ENCODE results near the gene NHERF2.

Gene NHERF2

DNA sequence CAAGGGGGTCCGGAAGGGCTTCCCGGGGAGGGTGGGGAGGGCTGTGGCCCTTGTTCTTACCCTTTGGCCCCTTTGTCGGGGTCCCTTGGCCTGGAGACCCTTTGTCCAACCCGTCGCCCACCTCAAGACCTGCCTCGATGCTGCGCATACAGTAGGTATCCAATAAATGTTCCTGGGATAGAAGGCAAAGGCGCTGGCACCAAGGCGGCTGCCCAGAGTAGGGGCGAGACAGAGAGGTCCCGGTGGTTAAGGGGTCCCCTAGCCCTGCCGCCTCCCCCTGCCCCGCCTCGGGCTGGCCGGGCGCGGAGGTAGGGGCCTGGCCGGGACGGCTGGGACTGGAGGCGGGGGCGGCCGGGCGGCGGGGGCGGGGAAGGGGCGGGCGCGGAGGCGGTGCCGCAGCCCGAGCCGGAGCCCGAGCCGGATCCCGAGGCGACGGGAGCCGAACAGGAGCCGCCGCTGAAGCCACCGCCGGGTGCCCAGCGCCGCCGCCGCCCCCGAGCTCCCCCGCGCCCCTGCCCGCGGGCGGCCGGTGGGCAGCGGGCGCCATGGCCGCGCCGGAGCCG is at the start of gene NHERF2:
NHERF2 (plus strand) TSS at position 442 of the 563 bp plus-strand sequence; CDS start at position 546, 104 bp downstream.
- H3K4me3 Mint-ChIP-seq: peak within 1 kb of the TSS; percentile 57
- H3K9me3 Mint-ChIP-seq: no peaks in the 10 kb centered on the region
- H3K27ac Mint-ChIP-seq: no peak within 1 kb of the TSS
- H3K36me3 Mint-ChIP-seq (ENCODE audit: low read depth): no peaks in the 10 kb centered on the region
- peaks cover 26% of the 10 kb centered on the region for H3K27me3 Mint-ChIP-seq
- H3K4me1 Mint-ChIP-seq (ENCODE audit: low read depth): peaks cover 18% of the 10 kb centered on the region

DNA sequence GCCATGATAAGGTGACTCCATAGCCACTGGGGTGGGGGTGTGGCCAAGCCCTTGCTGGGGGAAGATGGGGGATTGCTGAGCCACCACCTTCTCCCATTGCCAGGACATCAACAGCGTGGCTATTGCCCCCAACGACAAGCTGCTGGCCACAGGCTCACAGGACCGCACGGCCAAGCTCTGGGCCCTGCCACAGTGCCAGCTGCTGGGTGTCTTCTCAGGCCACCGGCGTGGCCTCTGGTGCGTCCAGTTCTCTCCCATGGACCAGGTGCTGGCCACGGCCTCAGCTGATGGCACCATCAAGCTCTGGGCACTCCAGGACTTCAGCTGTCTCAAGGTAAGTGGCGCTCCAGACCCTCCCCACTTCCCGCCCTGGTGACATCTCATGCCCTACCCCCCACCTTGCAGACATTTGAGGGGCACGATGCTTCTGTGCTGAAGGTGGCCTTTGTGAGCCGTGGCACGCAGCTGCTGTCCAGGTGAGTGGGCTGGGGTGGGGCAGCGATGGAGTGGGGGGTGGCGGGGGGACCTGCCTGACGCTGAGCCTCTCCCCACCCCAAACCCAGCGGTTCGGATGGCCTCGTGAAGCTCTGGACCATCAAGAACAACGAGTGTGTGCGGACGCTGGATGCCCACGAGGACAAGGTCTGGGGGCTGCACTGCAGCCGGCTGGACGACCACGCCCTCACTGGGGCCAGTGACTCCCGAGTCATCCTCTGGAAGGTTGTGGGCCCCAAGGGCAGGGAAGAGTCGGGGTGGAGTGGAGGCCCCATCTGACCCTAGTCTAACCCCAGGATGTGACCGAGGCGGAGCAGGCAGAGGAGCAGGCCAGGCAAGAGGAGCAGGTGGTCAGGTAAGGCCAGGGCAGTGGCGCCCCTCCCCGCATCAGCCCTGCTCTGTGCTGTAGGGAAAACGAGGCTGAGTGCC is 49.5 kb upstream of the NHERF2 start:
- Mint-ChIP-seq H3K4me1 (ENCODE audit: low read depth) (peaks cover 21% of the 10 kb centered on the region), H3K27me3 (peaks cover 14% of the 10 kb centered on the region), H3K27ac (no peak overlapping the region), H3K36me3 (ENCODE audit: low read depth) (peaks cover 20% of the 10 kb centered on the region), H3K4me3 (no peak overlapping the region), H3K9me3 (no peaks in the 10 kb centered on the region)

DNA sequence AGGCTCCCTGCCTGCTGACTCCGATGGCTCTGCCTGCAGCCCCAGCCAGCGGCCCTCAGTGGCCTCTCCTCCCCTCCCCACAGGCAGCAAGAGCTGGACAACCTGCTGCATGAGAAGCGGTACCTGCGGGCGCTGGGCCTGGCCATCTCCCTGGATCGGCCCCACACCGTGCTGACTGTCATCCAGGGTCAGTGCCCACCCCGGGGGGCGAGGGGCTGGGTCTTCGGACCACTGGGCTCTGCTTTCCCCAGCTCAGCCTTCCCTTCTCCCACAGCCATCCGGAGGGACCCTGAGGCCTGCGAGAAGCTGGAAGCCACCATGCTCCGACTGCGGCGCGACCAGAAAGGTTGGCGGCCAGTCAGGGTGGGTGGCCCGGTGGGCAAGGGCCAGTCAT is 48.8 kb upstream of the NHERF2 start:
- peaks cover 20% of the 10 kb centered on the region for H3K36me3 Mint-ChIP-seq (ENCODE audit: low read depth)
- no peak overlapping the region for H3K4me3 Mint-ChIP-seq
- H3K27ac Mint-ChIP-seq: no peak overlapping the region
- H3K4me1 Mint-ChIP-seq (ENCODE audit: low read depth): peaks cover 18% of the 10 kb centered on the region
- no peaks in the 10 kb centered on the region for H3K9me3 Mint-ChIP-seq
- H3K27me3 Mint-ChIP-seq: peaks cover 21% of the 10 kb centered on the region

DNA sequence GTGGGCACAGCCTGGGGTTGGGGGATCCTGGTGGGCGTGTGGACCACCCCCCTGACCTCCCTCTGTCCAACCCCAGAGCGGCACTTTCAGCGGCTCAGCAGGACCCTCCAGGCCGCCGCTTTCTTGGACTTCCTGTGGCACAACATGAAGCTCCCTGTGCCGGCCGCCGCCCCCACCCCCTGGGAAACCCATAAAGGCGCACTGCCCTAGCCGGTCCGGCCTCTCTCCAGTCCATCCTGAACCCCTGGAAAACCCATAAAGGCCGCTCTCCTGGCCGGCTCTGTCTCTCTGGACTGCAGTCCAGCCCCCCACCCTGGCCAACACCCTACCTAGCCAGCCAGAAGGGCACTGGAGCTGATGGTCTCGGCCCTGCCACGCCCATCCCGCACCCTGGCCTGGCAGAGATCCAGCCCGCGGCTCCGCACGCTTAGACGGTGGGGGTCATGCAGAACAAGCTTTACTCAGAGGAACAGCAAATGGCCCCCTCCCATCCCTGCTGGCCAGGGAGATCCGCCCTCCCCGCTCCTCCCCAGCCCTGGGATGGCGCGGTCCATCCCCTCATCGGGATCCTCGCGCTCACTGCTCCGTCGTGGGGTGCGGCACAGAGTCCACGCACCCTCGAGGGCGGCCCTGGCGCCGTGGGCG is 48.1 kb upstream of the NHERF2 start:
- Mint-ChIP-seq H3K9me3 (no peaks in the 10 kb centered on the region), H3K36me3 (ENCODE audit: low read depth) (peaks cover 20% of the 10 kb centered on the region), H3K4me1 (ENCODE audit: low read depth) (peaks cover 15% of the 10 kb centered on the region), H3K4me3 (no peak overlapping the region), H3K27ac (no peak overlapping the region), H3K27me3 (peaks cover 25% of the 10 kb centered on the region)

DNA sequence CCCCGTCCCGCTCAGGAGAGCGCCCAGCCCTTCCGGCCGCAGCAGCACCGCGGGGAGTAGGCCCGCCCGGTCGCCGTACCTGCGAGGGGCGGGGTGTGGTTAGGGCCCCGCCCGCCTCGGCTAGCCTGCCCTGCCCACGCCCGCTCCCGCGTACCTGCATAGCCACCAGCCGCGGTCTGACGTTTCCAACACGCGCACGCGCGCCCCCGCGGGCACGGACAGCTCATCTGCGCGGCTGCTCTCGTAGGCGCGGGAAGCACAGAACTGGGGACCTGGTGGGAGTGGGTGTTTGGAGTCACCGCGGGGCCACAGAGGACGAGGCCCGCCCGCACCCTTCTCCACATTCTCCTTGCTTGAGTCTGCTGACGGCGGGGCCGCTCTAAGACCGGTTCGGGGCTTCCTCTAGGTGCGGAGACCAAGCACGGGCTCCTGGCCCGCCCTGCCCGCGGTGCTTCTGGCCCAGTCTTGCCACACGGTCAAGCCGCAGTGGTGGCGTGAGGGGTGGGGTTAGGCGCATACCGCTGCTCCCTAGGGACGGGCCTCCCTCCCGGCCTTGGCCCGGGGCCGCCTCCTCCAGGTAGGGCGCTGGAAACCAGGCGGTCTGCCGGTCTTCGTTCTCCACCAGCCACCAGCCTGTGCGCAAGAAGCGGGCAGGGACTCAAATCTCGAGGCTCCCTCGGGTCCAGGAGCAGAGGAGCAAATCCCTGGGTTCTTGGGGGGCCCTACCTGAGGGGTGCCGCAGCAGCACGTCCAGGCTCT is 47.3 kb upstream of the NHERF2 start:
- H3K4me3 Mint-ChIP-seq: no peak overlapping the region
- H3K27me3 Mint-ChIP-seq: peaks cover 25% of the 10 kb centered on the region
- H3K36me3 Mint-ChIP-seq (ENCODE audit: low read depth): peaks cover 20% of the 10 kb centered on the region
- no peaks in the 10 kb centered on the region for H3K9me3 Mint-ChIP-seq
- no peak overlapping the region for H3K27ac Mint-ChIP-seq
- H3K4me1 Mint-ChIP-seq (ENCODE audit: low read depth): peaks cover 15% of the 10 kb centered on the region

DNA sequence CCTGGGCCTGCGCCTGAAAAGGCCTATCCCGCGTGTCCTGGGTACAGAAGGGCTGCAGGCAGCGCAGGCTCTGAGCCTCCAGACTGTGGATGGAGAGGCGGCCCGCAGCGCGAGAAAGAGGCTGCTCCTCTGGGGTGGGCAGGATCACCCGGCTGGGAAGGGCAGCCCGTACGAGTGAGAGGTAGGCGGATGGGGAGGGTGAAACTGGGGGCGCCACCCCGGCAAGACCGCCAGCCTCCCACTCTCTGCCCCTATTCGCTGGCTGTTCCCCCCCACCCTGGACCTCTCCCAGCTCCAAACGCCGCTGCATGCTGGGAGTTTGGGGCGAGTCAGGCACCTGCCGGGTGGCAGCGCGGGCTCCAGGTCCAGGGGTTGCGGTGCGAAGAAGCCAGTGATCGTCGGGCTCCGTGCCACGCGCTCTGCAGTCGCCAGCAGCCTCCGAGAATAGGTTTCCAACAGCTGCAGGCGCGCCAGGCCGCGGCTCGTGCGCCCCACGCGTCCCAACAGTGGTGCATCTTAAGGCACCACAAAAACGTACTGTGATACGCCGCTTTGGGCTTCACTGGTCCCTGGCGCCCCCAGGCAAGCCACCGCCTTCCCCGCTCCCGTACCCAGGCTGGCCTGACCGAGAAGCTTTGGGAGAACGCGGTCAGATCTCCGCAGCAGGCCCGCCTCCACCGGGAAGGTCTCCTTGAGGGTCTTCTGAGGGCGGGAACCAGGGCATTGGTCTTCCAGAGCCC is 46.5 kb upstream of the NHERF2 start:
- H3K27ac Mint-ChIP-seq: no peak overlapping the region
- H3K4me3 Mint-ChIP-seq: no peak overlapping the region
- H3K27me3 Mint-ChIP-seq: peaks cover 25% of the 10 kb centered on the region
- peaks cover 13% of the 10 kb centered on the region for H3K36me3 Mint-ChIP-seq (ENCODE audit: low read depth)
- peaks cover 16% of the 10 kb centered on the region for H3K4me1 Mint-ChIP-seq (ENCODE audit: low read depth)
- no peaks in the 10 kb centered on the region for H3K9me3 Mint-ChIP-seq

DNA sequence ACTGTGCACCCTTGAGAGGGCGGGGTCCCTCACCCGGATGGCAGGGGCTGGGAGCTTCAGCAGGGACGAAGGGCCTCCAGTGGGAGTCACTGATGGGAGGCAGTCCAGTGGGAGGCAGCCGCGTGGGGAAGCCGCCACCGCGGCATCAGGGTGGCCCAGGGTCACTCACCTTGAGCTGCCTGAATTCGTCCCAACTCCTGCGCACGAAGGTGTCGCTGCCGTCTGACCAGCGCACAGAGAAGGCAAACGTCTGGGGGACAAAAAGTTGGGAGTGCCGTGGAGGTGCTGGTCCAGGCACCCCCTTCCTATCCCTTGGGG is 46.0 kb upstream of the NHERF2 start:
- Mint-ChIP-seq H3K27ac (no peak overlapping the region), H3K27me3 (peaks cover 25% of the 10 kb centered on the region), H3K36me3 (ENCODE audit: low read depth) (peaks cover 11% of the 10 kb centered on the region), H3K4me1 (ENCODE audit: low read depth) (peaks cover 21% of the 10 kb centered on the region), H3K9me3 (no peaks in the 10 kb centered on the region), H3K4me3 (no peak overlapping the region)

DNA sequence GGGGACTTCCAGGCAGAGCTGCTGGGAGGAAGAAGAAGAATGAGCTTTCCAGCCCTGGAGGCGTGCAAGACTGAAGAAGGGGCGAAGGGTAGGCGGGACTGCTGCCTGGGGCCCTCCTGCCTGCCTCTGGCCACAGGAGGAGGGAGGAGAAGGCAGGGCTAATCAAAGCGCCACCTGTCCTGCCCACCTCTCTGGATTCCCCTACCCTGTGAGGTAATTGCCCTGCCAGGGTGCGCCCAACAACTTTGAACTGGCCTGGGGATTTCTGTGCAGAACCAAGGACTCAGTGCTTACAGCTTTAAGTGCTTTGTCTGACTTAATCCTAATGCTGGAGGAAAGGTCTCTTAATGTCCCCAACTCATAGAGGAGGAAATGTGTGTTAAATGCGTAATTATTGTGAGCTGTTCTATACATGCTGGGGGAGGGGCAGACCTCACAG is 45.3 kb upstream of the NHERF2 start, which contains the start of gene NOXO1:
NOXO1 (minus strand) TSS at position 72 of the 439 bp plus-strand sequence. CDS start 290 bp downstream, outside the sequence.
- Mint-ChIP-seq H3K27ac (peak within 1 kb of the TSS; percentile 11), H3K27me3 (peaks cover 25% of the 10 kb centered on the region), H3K9me3 (no peaks in the 10 kb centered on the region), H3K36me3 (ENCODE audit: low read depth) (peaks cover 8% of the 10 kb centered on the region), H3K4me1 (ENCODE audit: low read depth) (peaks cover 21% of the 10 kb centered on the region), H3K4me3 (peak within 1 kb of the TSS; percentile 28)

DNA sequence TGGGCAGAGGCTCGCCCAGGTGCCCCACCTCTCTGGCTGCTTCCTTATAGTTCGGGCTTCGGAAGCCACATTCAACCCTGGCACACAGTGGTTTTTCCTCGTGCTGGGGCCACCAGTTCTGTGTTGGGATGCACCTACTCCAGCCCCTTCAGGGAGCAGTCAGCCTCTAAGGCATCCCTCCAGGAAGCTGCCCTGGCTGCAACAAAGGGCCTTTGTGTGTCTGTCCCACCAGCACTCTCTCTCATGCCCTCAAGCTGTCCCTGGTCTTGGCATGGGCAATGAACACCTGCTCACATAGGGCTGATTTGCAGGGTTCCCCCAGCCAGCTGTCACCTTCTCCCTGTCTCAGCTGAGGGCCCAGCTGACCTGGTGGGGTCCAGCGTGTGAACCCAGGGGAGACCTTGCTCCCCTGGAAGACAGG is 44.7 kb upstream of the NHERF2 start:
- no peak overlapping the region for H3K4me3 Mint-ChIP-seq
- H3K4me1 Mint-ChIP-seq (ENCODE audit: low read depth): peaks cover 21% of the 10 kb centered on the region
- H3K9me3 Mint-ChIP-seq: no peaks in the 10 kb centered on the region
- no peak overlapping the region for H3K27ac Mint-ChIP-seq
- H3K27me3 Mint-ChIP-seq: peaks cover 25% of the 10 kb centered on the region
- peaks cover 12% of the 10 kb centered on the region for H3K36me3 Mint-ChIP-seq (ENCODE audit: low read depth)

DNA sequence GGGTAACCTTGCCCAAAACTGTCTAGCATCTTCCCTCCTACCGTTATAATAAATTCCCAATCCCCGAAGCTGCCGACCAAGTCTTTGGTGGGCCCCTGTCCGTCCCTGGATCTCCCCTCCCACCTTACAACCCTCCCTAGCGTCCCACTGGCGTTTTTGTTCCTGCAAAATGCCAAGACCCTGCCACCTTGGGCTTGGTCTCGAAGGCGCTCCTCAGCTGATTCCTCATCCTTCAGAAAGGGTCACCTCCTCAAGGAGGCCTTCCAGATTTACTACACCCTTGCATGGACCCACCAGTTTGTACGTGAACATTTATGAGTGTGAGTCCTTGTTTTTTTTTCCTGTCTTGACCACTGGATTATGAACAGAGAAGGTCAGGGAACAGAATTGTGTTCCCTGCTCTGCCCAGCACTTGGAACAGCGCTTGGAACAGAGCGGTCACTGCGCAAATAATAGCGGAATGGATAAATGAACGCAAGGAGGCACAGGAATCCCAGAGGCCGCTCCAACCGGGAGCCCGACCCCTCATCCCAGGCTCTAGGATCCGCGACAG is 43.6 kb upstream of the NHERF2 start:
- Mint-ChIP-seq H3K27ac (no peak overlapping the region), H3K27me3 (peaks cover 28% of the 10 kb centered on the region), H3K9me3 (no peaks in the 10 kb centered on the region), H3K4me3 (peak overlapping the region; percentile 73), H3K4me1 (ENCODE audit: low read depth) (peaks cover 21% of the 10 kb centered on the region), H3K36me3 (ENCODE audit: low read depth) (peaks cover 7% of the 10 kb centered on the region)

DNA sequence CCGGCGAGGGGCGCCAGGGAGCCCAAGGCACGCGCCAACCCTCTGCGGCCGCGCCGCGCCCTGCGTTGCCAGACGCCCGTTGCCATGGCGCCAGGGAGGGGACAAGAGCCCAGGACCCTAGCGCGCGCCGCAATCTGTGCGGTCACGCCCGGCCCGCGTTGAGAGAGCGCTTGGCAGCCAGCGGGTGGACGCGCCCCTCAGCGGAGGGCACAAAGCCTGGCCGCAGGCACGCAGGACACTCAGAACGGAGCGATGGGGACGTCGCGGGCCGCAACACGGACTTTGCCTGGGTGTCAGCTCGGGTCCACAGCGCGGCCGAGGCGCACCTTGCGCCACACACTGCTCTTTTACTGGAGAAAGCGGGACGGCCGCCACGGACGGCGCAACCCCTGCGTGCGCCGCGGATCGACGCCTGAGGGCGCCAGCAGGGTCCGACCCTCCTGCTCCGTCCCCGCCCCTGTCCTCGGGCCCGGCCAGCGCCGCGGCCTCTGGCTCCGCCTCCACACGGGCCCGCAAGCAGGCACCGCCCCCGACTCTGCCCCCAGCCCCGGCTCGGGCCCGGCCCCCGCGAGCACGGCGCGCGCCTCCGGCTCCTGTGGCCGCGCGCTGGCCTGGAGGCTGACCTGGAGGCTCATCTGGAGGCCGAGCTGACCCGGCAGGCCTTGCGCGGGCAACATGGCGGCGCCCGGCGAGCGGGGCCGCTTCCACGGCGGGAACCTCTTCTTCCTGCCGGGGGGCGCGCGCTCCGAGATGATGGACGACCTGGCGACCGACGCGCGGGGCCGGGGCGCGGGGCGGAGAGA is 43.0 kb upstream of the NHERF2 start, which contains the start of gene GFER:
GFER (plus strand) TSS at position 650 of the 803 bp plus-strand sequence; CDS start at position 676, 26 bp downstream.
- Mint-ChIP-seq H3K9me3 (no peaks in the 10 kb centered on the region), H3K27me3 (peaks cover 32% of the 10 kb centered on the region), H3K36me3 (ENCODE audit: low read depth) (peaks cover 7% of the 10 kb centered on the region), H3K4me1 (ENCODE audit: low read depth) (peaks cover 21% of the 10 kb centered on the region), H3K4me3 (peak within 1 kb of the TSS; percentile 86), H3K27ac (peak within 1 kb of the TSS; percentile 72)

DNA sequence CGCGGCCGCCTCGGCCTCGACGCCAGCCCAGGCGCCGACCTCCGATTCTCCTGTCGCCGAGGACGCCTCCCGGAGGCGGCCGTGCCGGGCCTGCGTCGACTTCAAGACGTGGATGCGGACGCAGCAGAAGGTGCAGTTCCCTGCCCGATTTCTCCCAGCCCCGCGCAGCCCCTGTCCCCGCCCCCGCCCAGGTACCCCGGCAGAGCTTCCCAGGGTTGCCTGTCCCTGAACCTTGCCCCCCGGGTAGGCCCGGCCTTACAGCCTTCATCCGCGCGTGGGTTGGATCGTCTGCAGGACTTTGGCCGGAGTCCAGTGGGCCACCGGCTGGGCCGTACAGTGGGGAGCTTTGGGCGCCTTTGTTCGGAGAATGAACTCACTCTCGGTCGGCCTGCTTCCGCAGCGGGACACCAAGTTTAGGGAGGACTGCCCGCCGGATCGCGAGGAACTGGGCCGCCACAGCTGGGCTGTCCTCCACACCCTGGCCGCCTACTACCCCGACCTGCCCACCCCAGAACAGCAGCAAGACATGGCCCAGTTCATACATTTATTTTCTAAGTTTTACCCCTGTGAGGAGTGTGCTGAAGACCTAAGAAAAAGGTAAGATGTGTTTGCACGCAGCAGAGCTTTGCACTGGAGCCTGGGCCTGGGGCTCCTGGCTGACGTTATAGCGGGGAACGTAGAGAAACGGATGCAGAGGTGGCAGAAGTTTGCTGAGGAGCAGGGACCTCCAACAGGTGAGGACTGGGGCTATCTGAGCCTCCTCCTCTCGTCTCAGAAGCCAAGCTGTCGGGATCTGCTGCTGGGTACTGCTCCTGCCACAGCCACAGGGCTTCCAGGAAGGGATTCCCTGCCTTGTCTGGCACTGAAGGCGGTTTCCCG is 42.1 kb upstream of the NHERF2 start:
- Mint-ChIP-seq H3K4me1 (ENCODE audit: low read depth) (peaks cover 18% of the 10 kb centered on the region), H3K9me3 (no peaks in the 10 kb centered on the region), H3K36me3 (ENCODE audit: low read depth) (peaks cover 7% of the 10 kb centered on the region), H3K27me3 (peaks cover 39% of the 10 kb centered on the region), H3K27ac (peak overlapping the region; percentile 72), H3K4me3 (peak overlapping the region; percentile 86)

All from stimulated activated naive CD8-positive, alpha-beta T cell treated with anti-CD3 and anti-CD28 coated beads, Interleukin-15, Interleukin-2, amounts not matched to agents 100 ng/mL and 50 ng/mL, for 24 hours (primary cell).